Kidney (tissue), 14 donors: ENCODE measurements around the gene ANKRD11. TPM values are rescaled to one million over a fixed set of nuclear protein-coding genes. Genes with fewer than 3 reads are reported as not detected.

Source experiments
- DNase-seq, 5 donors: peaks; one replicate each; pipeline ENCODE4 v3.0.0-alpha.2; 2013 to 2020
- FAIRE-seq: peaks from 2 replicates; lab custom pipeline; 2012; peaks lifted over from hg19 to GRCh38; lab: Jason Lieb, UNC
- H3K27ac ChIP-seq, 2 donors: one replicate each; pipeline ENCODE4 v1.7.0; 2013; ENCODE audit warnings: low read depth in 2 of 2, low read length in 2 of 2, inconsistent platforms in 1 of 2
- H3K27me3 ChIP-seq: one replicate; pipeline ENCODE4 v1.7.1; 2013; ENCODE audit warnings: low read length, inconsistent platforms; ENCODE audit not compliant: control insufficient read depth, insufficient read depth
- H3K36me3 ChIP-seq, 3 donors: one replicate each; pipeline versions ENCODE4 v1.7.0 to v1.7.1; 2013; ENCODE audit warnings: low read length in 3 of 3, control low read depth in 1 of 3, inconsistent platforms in 1 of 3; ENCODE audit not compliant: insufficient read depth in 3 of 3, control insufficient read depth in 2 of 3
- H3K4me1 ChIP-seq, 3 donors: one replicate each; pipeline versions ENCODE4 v1.7.0 to v1.7.1; 2013; ENCODE audit warnings: low read length in 3 of 3, inconsistent platforms in 1 of 3, low read depth in 1 of 3; ENCODE audit not compliant: control insufficient read depth in 2 of 3, insufficient read depth in 2 of 3
- H3K4me3 ChIP-seq, 3 donors: one replicate each; pipeline versions ENCODE4 v1.7.0 to v1.8.1; 2013; ENCODE audit warnings: low read length in 3 of 3, control low read depth in 1 of 3, inconsistent platforms in 1 of 3
- H3K9ac ChIP-seq, 3 donors: one replicate each; pipeline versions ENCODE4 v1.7.0 to v1.7.1; 2013; ENCODE audit warnings: low read length in 3 of 3, control low read depth in 1 of 3, inconsistent platforms in 1 of 3
- H3K9me3 ChIP-seq, 3 donors: one replicate each; pipeline versions ENCODE4 v1.7.0 to v1.7.1; 2013; ENCODE audit warnings: low read length in 3 of 3, control low read depth in 1 of 3, inconsistent platforms in 1 of 3; ENCODE audit not compliant: control insufficient read depth in 2 of 3, insufficient read depth in 1 of 3
- CTCF ChIP-seq: IDR thresholded peaks from 3 replicates; pipeline ENCODE4 v1.5.1; 2012; ENCODE audit warnings: mild to moderate bottlenecking, moderate library complexity, borderline replicate concordance; ENCODE audit not compliant: insufficient read depth; ENCODE audit errors: extremely low read depth
- intact Hi-C: fragments of 100-400 bp; cut with DNase I; formaldehyde crosslinking; loops from one replicate; pipeline ENCODE4 v1.11.1; 2022
- polyA plus RNA-seq: library from polyadenylated mRNA; stranded (reverse); fragments of 350-450 nt; fragmentation: Illumina TruSeq; extraction: RNeasy Lipid Tissue Mini Kit (QIAGEN cat#74804); gene quantifications from one replicate; pipeline ENCODE4 v1.2.3, GENCODE V29; 2014; ENCODE audit warnings: low read depth, low replicate concordance; ENCODE audit not compliant: insufficient read depth
- total RNA-seq: library from RNA; stranded (reverse); fragmentation: NEBNext Ultra II Directional; extraction: Animal tissue kit (Norgen Biotek cat#: 25700); gene quantifications from one replicate; pipeline ENCODE4 v1.2.1, GENCODE V29; 2021
- donor health status: control.
- donor health status: control.
- donor health status: control.
- donor health status: control.
- donor health status: control.
- donor health status: DM: yes; HTN: yes; CAD: no.
- donor health status: Normal renal cell carcinoma (clear cell type).

ANKRD11 gene
- total and polyA plus RNA-seq, 2 donors from 2014 or later, result 36.2 to 154 TPM

GRCh38 chr16:89219365-89219764, 271.0 kb downstream of the ANKRD11 start:
- Histone ChIP-seq H3K27me3 (no peaks in the 10 kb centered on the region), H3K9me3 (no peaks in the 10 kb centered on the region), H3K27ac (no peak overlapping the region), H3K4me1 (peaks cover 0 to 7% (median 4%) of the 10 kb centered on the region in 3 donors), H3K36me3 (peaks cover 0 to 28% (median 22%) of the 10 kb centered on the region in 3 donors), H3K9ac (peak overlapping the region in 1 of 3 donors; percentile 15), H3K4me3 (no peak overlapping the region)
- FAIRE-seq (no peak), DNase-seq (no peak)
- intact Hi-C loops, result no loop called here
- no peak for TF ChIP-seq CTCF

Other genes starting within 250 kb of the ANKRD11 start
- gene SPG7, start 17.8 kb upstream of the ANKRD11 start, total RNA-seq, result 108 TPM
- gene SPG7, start 17.8 kb upstream of the ANKRD11 start, polyA plus RNA-seq, result 71.0 TPM
- 1,694 TPM for gene RPL13, start 70.1 kb upstream of the ANKRD11 start, total RNA-seq
- gene RPL13, start 70.1 kb upstream of the ANKRD11 start, polyA plus RNA-seq, result 3,146 TPM
- gene CPNE7, start 85.2 kb upstream of the ANKRD11 start, total RNA-seq, result 13.7 TPM
- 1.5 TPM for gene CPNE7, start 85.2 kb upstream of the ANKRD11 start, polyA plus RNA-seq
- 24.2 TPM for gene DPEP1, start 123.1 kb upstream of the ANKRD11 start, total RNA-seq
- 433 TPM for gene DPEP1, start 123.1 kb upstream of the ANKRD11 start, polyA plus RNA-seq
- gene CHMP1A, start 167.1 kb upstream of the ANKRD11 start, total RNA-seq, result 96.1 TPM
- gene CHMP1A, start 167.1 kb upstream of the ANKRD11 start, polyA plus RNA-seq, result 71.3 TPM
- gene SPATA33, start 167.3 kb upstream of the ANKRD11 start, total RNA-seq, result 16.3 TPM
- gene SPATA33, start 167.3 kb upstream of the ANKRD11 start, polyA plus RNA-seq, result 13.4 TPM
- 118 TPM for gene CDK10, start 196.1 kb upstream of the ANKRD11 start, total RNA-seq
- gene CDK10, start 196.1 kb upstream of the ANKRD11 start, polyA plus RNA-seq, result 82.6 TPM
- gene SPATA2L, start 211.1 kb upstream of the ANKRD11 start, total RNA-seq, result 15.1 TPM
- gene SPATA2L, start 211.1 kb upstream of the ANKRD11 start, polyA plus RNA-seq, result 12.6 TPM
- 24.4 TPM for gene VPS9D1, start 230.3 kb upstream of the ANKRD11 start, total RNA-seq
- 18.3 TPM for gene VPS9D1, start 230.3 kb upstream of the ANKRD11 start, polyA plus RNA-seq
- gene ZNF276, start 231.0 kb upstream of the ANKRD11 start, total RNA-seq, result 35.4 TPM
- 16.4 TPM for gene ZNF276, start 231.0 kb upstream of the ANKRD11 start, polyA plus RNA-seq